HG03354 (cell line): ENCODE results near the gene ODC1.

ENCODE experiments used
- ATAC-seq: cut with Tn5 transposase; IDR thresholded peaks from one replicate; pipeline ENCODE4 v1.9.1; 2021; ENCODE audit warnings: mild to moderate bottlenecking; ENCODE audit not compliant: unreplicated experiment, poor library complexity, severe bottlenecking

Gene ODC1

GRCh38 chr2:10480359-10480949 lies 32.3 kb upstream of the ODC1 start:
- ATAC-seq: no peak

GRCh38 chr2:10478916-10479315 lies 30.8 kb upstream of the ODC1 start:
- ATAC-seq: no peak

- ATAC-seq: no peak
Observed at GRCh38 chr2:10478298-10478625, 30.1 kb upstream of the ODC1 start.

GRCh38 chr2:10477443-10478297 lies 29.5 kb upstream of the ODC1 start:
- no peak for ATAC-seq

- ATAC-seq: no peak
Observed at GRCh38 chr2:10476723-10477442, 28.8 kb upstream of the ODC1 start.

- no peak for ATAC-seq
Observed at GRCh38 chr2:10475811-10476660, 27.9 kb upstream of the ODC1 start.

- no peak for ATAC-seq
Observed at GRCh38 chr2:10475221-10475722, 27.1 kb upstream of the ODC1 start.

GRCh38 chr2:10473121-10473756 lies 25.1 kb upstream of the ODC1 start:
- no peak for ATAC-seq

GRCh38 chr2:10471955-10472354 lies 23.8 kb upstream of the ODC1 start:
- no peak for ATAC-seq

GRCh38 chr2:10471046-10471571 lies 23.0 kb upstream of the ODC1 start:
- ATAC-seq: no peak

GRCh38 chr2:10469955-10470608 lies 22.0 kb upstream of the ODC1 start:
- no peak for ATAC-seq

- no peak for ATAC-seq
Observed at GRCh38 chr2:10469301-10469700, 21.2 kb upstream of the ODC1 start.

- ATAC-seq: no peak
Observed at GRCh38 chr2:10467401-10467800, 19.3 kb upstream of the ODC1 start.

GRCh38 chr2:10466801-10467200 lies 18.7 kb upstream of the ODC1 start:
- ATAC-seq: no peak

- no peak for ATAC-seq
Observed at GRCh38 chr2:10465910-10466309, 17.8 kb upstream of the ODC1 start.

GRCh38 chr2:10462178-10463083 lies 14.3 kb upstream of the ODC1 start:
- ATAC-seq: no peak

GRCh38 chr2:10460366-10460796 lies 12.3 kb upstream of the ODC1 start:
- ATAC-seq: no peak
